ENCODE data around the gene GFI1B.
"Not testable (repeated sequence)": the region's sequence is repeated elsewhere in the genome, so short reads cannot be mapped to it uniquely, and the experiment has no call there.

Gene GFI1B

GRCh38 chr9:132969783-132970182 lies 8.7 kb upstream of the GFI1B start:
- no peak for DNase-seq (ENCODE audit: low read depth)

- no peak for DNase-seq (ENCODE audit: low read depth)
Measured at GRCh38 chr9:132970324-132971062, 8.0 kb upstream of the GFI1B start.

GRCh38 chr9:132973166-132973565 lies 5.3 kb upstream of the GFI1B start:
- no peak for DNase-seq (ENCODE audit: low read depth)

GRCh38 chr9:132973713-132974112 lies 4.8 kb upstream of the GFI1B start:
- DNase-seq (ENCODE audit: low read depth) = no peak

GRCh38 chr9:132975961-132976360 lies 2.5 kb upstream of the GFI1B start:
- no peak for DNase-seq (ENCODE audit: low read depth)

- DNase-seq (ENCODE audit: low read depth) = no peak
Measured at GRCh38 chr9:132976571-132976970, 1.9 kb upstream of the GFI1B start.

- no peak for DNase-seq (ENCODE audit: low read depth)
Measured at GRCh38 chr9:132978112-132978450, 413 bp upstream of the GFI1B start.

- DNase-seq (ENCODE audit: low read depth) = no peak
Measured at GRCh38 chr9:132980157-132980556, 1.7 kb downstream of the GFI1B start.

- no peak for DNase-seq (ENCODE audit: low read depth)
Measured at GRCh38 chr9:132982458-132982857, 4.0 kb downstream of the GFI1B start.

GRCh38 chr9:132983491-132984201 lies 5.2 kb downstream of the GFI1B start:
- no peak for DNase-seq (ENCODE audit: low read depth)

GRCh38 chr9:132984202-132985070 lies 5.9 kb downstream of the GFI1B start:
- DNase-seq (ENCODE audit: low read depth) = no peak

- DNase-seq (ENCODE audit: low read depth) = no peak
Measured at GRCh38 chr9:132985071-132985350, 6.5 kb downstream of the GFI1B start.

GRCh38 chr9:132985489-132985888 lies 7.0 kb downstream of the GFI1B start:
- DNase-seq (ENCODE audit: low read depth) = no peak

- DNase-seq (ENCODE audit: low read depth) = no peak
Measured at GRCh38 chr9:132986114-132986513, 7.6 kb downstream of the GFI1B start.

GRCh38 chr9:132986640-132987620 lies 8.4 kb downstream of the GFI1B start:
- no peak for DNase-seq (ENCODE audit: low read depth)

GRCh38 chr9:132988244-132989013 lies 9.9 kb downstream of the GFI1B start:
- no peak for DNase-seq (ENCODE audit: low read depth)

- no peak for DNase-seq (ENCODE audit: low read depth)
Measured at GRCh38 chr9:132989014-132989310, 10.5 kb downstream of the GFI1B start.

- DNase-seq (ENCODE audit: low read depth) = no peak
Measured at GRCh38 chr9:132989414-132989996, 11.0 kb downstream of the GFI1B start.

GRCh38 chr9:132989998-132990557 lies 11.6 kb downstream of the GFI1B start:
- DNase-seq (ENCODE audit: low read depth) = not testable (repeated sequence)

- DNase-seq (ENCODE audit: low read depth) = no peak
Measured at GRCh38 chr9:132990781-132991180, 12.3 kb downstream of the GFI1B start.

Measured in activated T-helper 9 cell treated with anti-CD3 and anti-CD28 coated beads, Interleukin-2, amount 50 U/mL, for 16 hours (primary cell).